Measurements from ENCODE around the gene ABCC8. TPM values are rescaled to one million over a fixed set of nuclear protein-coding genes. Genes with fewer than 3 reads are reported as not detected.

ABCC8 gene
- polyA plus RNA-seq, 3 donors = not detected

- no peaks in the 10 kb centered on the region for H3K79me2 ChIP-seq (ENCODE audit: insufficient read depth, low read length)
- H3K36me3 ChIP-seq (replicated peaks in 1 of 2; ENCODE audit: control insufficient read depth in 1 of 2, insufficient read depth in 2 of 2, low read length in 2 of 2) = no peaks in the 10 kb centered on the region
- H3K9me3 Mint-ChIP-seq = no peaks in the 10 kb centered on the region
- no peak overlapping the region for H3K4me3 ChIP-seq (replicated peaks in 1 of 3; ENCODE audit: low read depth in 2 of 3, low read length in 3 of 3)
- peaks cover 0 to 4% of the 10 kb centered on the region in 2 donors for H3K36me3 Mint-ChIP-seq
- H3K4me1 ChIP-seq (ENCODE audit: control insufficient read depth in 1 of 2, insufficient read depth in 2 of 2, low read length in 2 of 2) = peaks cover 9 to 12% of the 10 kb centered on the region in 2 donors
- H3K27ac ChIP-seq (ENCODE audit: low read depth in 1 of 2, low read length in 2 of 2) = no peak overlapping the region
- peaks cover 9 to 19% (median 16%) of the 10 kb centered on the region in 3 donors for H3K27me3 Mint-ChIP-seq (ENCODE audit: low read depth in 3 of 3)
- H3K9ac ChIP-seq (ENCODE audit: insufficient read depth, low read length, poor library complexity, severe bottlenecking) = no peak overlapping the region
- no peak overlapping the region for H3K4me3 Mint-ChIP-seq
- no peak overlapping the region for H2AFZ ChIP-seq (ENCODE audit: insufficient read depth, low read depth, low read length, poor library complexity, severe bottlenecking)
- peaks cover 7% of the 10 kb centered on the region for H3K4me1 Mint-ChIP-seq
- H3K9me3 ChIP-seq (replicated peaks in 1 of 2; ENCODE audit: control insufficient read depth in 1 of 2, insufficient read depth in 1 of 2, low read length in 2 of 2) = no peaks in the 10 kb centered on the region
- no peak for TF ChIP-seq CTCF (IDR thresholded peaks at IDR 0.05)
- H4K20me1 ChIP-seq (ENCODE audit: insufficient read depth, low read length) = no peaks in the 10 kb centered on the region
- H3K27me3 ChIP-seq (ENCODE audit: control insufficient read depth in 2 of 2, insufficient read depth in 2 of 2, low read length in 2 of 2) = peaks cover 3 to 19% of the 10 kb centered on the region in 2 donors
- no peak overlapping the region for H3K4me2 ChIP-seq (replicated peaks; ENCODE audit: extremely low read depth, low read length, poor library complexity, severe bottlenecking)
- H3K27ac Mint-ChIP-seq = no peak overlapping the region
- 94% methylated on average over 5 of the region's 6 CpGs for WGBS (ENCODE audit: insufficient coverage)
- no peak for DNase-seq
- intact Hi-C loops (cut with micrococcal nuclease) = no loop called here
Observed at GRCh38 chr11:17393472-17393871, 83.2 kb downstream of the ABCC8 start.

DNA sequence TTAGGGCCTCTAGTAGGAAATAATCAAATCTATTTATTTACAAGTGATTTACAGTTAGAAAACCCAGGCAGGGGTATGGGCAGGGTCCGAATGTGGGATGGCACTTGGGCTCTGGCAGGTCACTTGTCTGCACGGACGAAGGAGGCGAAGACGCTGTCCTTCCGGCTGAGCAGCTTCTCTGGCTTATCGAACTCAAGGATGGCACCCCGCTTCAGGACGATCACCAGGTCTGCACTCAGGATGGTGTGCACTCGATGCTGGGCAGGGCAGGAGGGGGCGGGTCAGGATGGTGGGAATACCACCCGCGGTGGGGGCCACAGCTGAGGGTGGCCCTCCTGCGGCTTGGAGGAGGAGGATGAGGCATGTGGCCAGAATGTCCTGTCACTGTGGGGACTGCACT is 83.8 kb downstream of the ABCC8 start:
- intact Hi-C loops (cut with micrococcal nuclease) = no loop called here
- no peak for TF ChIP-seq CTCF (IDR thresholded peaks at IDR 0.05)
- H3K4me3 Mint-ChIP-seq = no peak overlapping the region
- peaks cover 0 to 4% of the 10 kb centered on the region in 2 donors for H3K36me3 Mint-ChIP-seq
- Histone ChIP-seq H3K4me2 (replicated peaks; ENCODE audit: extremely low read depth, low read length, poor library complexity, severe bottlenecking) (no peak overlapping the region), H3K4me3 (replicated peaks in 1 of 3; ENCODE audit: low read depth in 2 of 3, low read length in 3 of 3) (no peak overlapping the region), H4K20me1 (ENCODE audit: insufficient read depth, low read length) (no peaks in the 10 kb centered on the region), H2AFZ (ENCODE audit: insufficient read depth, low read depth, low read length, poor library complexity, severe bottlenecking) (no peak overlapping the region), H3K4me1 (ENCODE audit: control insufficient read depth in 1 of 2, insufficient read depth in 2 of 2, low read length in 2 of 2) (peaks cover 10 to 13% of the 10 kb centered on the region in 2 donors), H3K27me3 (ENCODE audit: control insufficient read depth in 2 of 2, insufficient read depth in 2 of 2, low read length in 2 of 2) (peaks cover 3 to 24% of the 10 kb centered on the region in 2 donors), H3K9me3 (replicated peaks in 1 of 2; ENCODE audit: control insufficient read depth in 1 of 2, insufficient read depth in 1 of 2, low read length in 2 of 2) (no peaks in the 10 kb centered on the region), H3K9ac (ENCODE audit: insufficient read depth, low read length, poor library complexity, severe bottlenecking) (no peak overlapping the region), H3K36me3 (replicated peaks in 1 of 2; ENCODE audit: control insufficient read depth in 1 of 2, insufficient read depth in 2 of 2, low read length in 2 of 2) (no peaks in the 10 kb centered on the region), H3K79me2 (ENCODE audit: insufficient read depth, low read length) (no peaks in the 10 kb centered on the region), H3K27ac (ENCODE audit: low read depth in 1 of 2, low read length in 2 of 2) (no peak overlapping the region)
- H3K4me1 Mint-ChIP-seq = peaks cover 8% of the 10 kb centered on the region
- WGBS (ENCODE audit: insufficient coverage) = over 99% methylated on average over 11 of the region's 14 CpGs
- peaks cover 14 to 24% (median 22%) of the 10 kb centered on the region in 3 donors for H3K27me3 Mint-ChIP-seq (ENCODE audit: low read depth in 3 of 3)
- peak overlapping the region in 1 of 7 donors; percentile 62 for H3K27ac Mint-ChIP-seq
- DNase-seq = no peak
- no peaks in the 10 kb centered on the region for H3K9me3 Mint-ChIP-seq

Data from CD14-positive monocyte (primary cell).